Prostate gland (tissue), 2 donors: ENCODE results near the gene JUN.

Experiments
- CTCF ChIP-seq, 4 experiments: fragments of 200-600 bp in 2 of 4; fragments of 450-650 bp in 2 of 4; sonication (generic) in 2 of 4; IDR thresholded peaks; 1 replicate in 3 of 4; 2 replicates in 1 of 4; pipeline ENCODE4 v1.5.1; 2016 to 2019; ENCODE audit warnings: antibody characterized with exemption in 4 of 4, mild to moderate bottlenecking in 2 of 4, moderate library complexity in 2 of 4
- POLR2A ChIP-seq: fragments of 450-650 bp; IDR thresholded peaks from one replicate; pipeline ENCODE4 v1.6.1; 2016; ENCODE audit warnings: antibody characterized with exemption, mild to moderate bottlenecking

- TF ChIP-seq CTCF (IDR thresholded peaks at IDR 0.05) (no peak), POLR2A (no peak)
Observed at GRCh38 chr1:58799650-58800049, 15.8 kb upstream of the JUN start.
